SK-N-SH (cell line): ENCODE measurements around the gene PSMD7. TPM values are rescaled to one million over a fixed set of nuclear protein-coding genes. Genes with fewer than 3 reads are reported as not detected.

Experiments
- CTCF ChIA-PET: fragments of 300-600, 350-600 bp; formaldehyde crosslinking; extraction: SDS; loops from one replicate; lab custom pipeline; 2021; lab: Yijun Ruan, JAX
- POLR2A ChIA-PET: fragments of 350-600 bp; sonication (Branson Sonifier 250); formaldehyde crosslinking; extraction: SDS; loops from one replicate; lab custom pipeline; 2020; ENCODE audit warnings: antibody characterized with exemption, inconsistent platforms; lab: Yijun Ruan, JAX
- DNase-seq: peaks from one replicate; pipeline ENCODE4 v3.0.0; 2012
- H2AFZ ChIP-seq: fragments of 200-600 bp; sonication (generic); 2 replicates; pipeline ENCODE4 v1.8.1; 2016; ENCODE audit warnings: antibody characterized with exemption, mild to moderate bottlenecking, low read depth
- H3F3A ChIP-seq: fragments of 200-600 bp; sonication (generic); replicated peaks from 2 replicates; pipeline ENCODE3; 2016; ENCODE audit warnings: antibody characterized with exemption, mild to moderate bottlenecking; ENCODE audit not compliant: insufficient read depth
- H3K27ac ChIP-seq, 2 experiments: fragments of 200-500 bp in 1 of 2; fragments of 200-600 bp in 1 of 2; sonication (Bioruptor generic) in 1 of 2; sonication (generic), shearing (Covaris generic) in 1 of 2; 2 replicates each; pipeline versions ENCODE4 v1.5.1 to v1.6.1; 2014 to 2016; ENCODE audit warnings: low read depth in 2 of 2, inconsistent platforms in 1 of 2, low read length in 1 of 2, mild to moderate bottlenecking in 1 of 2, mixed read lengths in 1 of 2
- H3K27me3 ChIP-seq: fragments of 200-600 bp; sonication (generic), shearing (Covaris generic); 2 replicates; pipeline ENCODE4 v1.6.1; 2016; ENCODE audit warnings: mixed run types; ENCODE audit not compliant: insufficient read depth
- H3K36me3 ChIP-seq, 2 experiments: fragments of 200-500 bp in 1 of 2; fragments of 200-600 bp in 1 of 2; sonication (Bioruptor generic) in 1 of 2; sonication (generic) in 1 of 2; replicated peaks in 1 of 2; 2 replicates each; pipeline versions ENCODE3 to v1.5.1; 2014 to 2016; ENCODE audit warnings: low read length in 1 of 2, mild to moderate bottlenecking in 1 of 2; ENCODE audit not compliant: insufficient read depth in 2 of 2, control insufficient read depth in 1 of 2
- H3K4me1 ChIP-seq, 2 experiments: fragments of 200-500 bp in 1 of 2; fragments of 200-600 bp in 1 of 2; sonication (Bioruptor generic) in 1 of 2; sonication (generic), shearing (Covaris generic) in 1 of 2; 2 replicates each; pipeline versions ENCODE4 v1.5.1 to v1.6.1; 2014 to 2016; ENCODE audit warnings: low read depth in 1 of 2, low read length in 1 of 2, mixed run types in 1 of 2; ENCODE audit not compliant: insufficient read depth in 2 of 2, control insufficient read depth in 1 of 2
- H3K4me2 ChIP-seq: fragments of 200-600 bp; sonication (generic), shearing (Covaris generic); 2 replicates; pipeline ENCODE4 v1.6.1; 2017; ENCODE audit warnings: mixed run types
- H3K4me3 ChIP-seq, 2 experiments: fragments of 200-500 bp in 1 of 2; fragments of 200-600 bp in 1 of 2; sonication (Bioruptor generic) in 1 of 2; sonication (generic), shearing (Covaris generic) in 1 of 2; 2 replicates each; pipeline versions ENCODE4 v1.5.1 to v1.8.1; 2014 to 2016; ENCODE audit warnings: low read depth in 2 of 2, inconsistent platforms in 1 of 2, low read length in 1 of 2, mild to moderate bottlenecking in 1 of 2, mixed read lengths in 1 of 2, moderate library complexity in 1 of 2
- H3K79me2 ChIP-seq: fragments of 200-600 bp; sonication (generic); 2 replicates; pipeline ENCODE4 v1.8.1; 2017; ENCODE audit warnings: mild to moderate bottlenecking; ENCODE audit not compliant: insufficient read depth
- H3K9ac ChIP-seq: fragments of 200-600 bp; sonication (generic); 2 replicates; pipeline ENCODE4 v1.6.1; 2017; ENCODE audit warnings: mixed run types
- H3K9me2 ChIP-seq: fragments of 200-600 bp; sonication (generic); 2 replicates; pipeline ENCODE4 v1.6.1; 2017; ENCODE audit warnings: mixed run types
- H3K9me3 ChIP-seq: fragments of 200-600 bp; sonication (generic); 2 replicates; pipeline ENCODE4 v1.6.1; 2017; ENCODE audit warnings: mixed run types, mild to moderate bottlenecking, moderate library complexity
- H4K20me1 ChIP-seq: fragments of 200-600 bp; sonication (generic); 2 replicates; pipeline ENCODE4 v1.6.1; 2017; ENCODE audit warnings: mild to moderate bottlenecking, mixed run types; ENCODE audit not compliant: insufficient read depth
- CHD2 ChIP-seq: fragments of 150-350 bp; IDR thresholded peaks from 2 replicates; pipeline ENCODE4 v1.6.1; 2018; ENCODE audit warnings: low read length; ENCODE audit not compliant: partially characterized antibody
- ELF1 ChIP-seq: IDR thresholded peaks from 2 replicates; pipeline ENCODE4 v1.4.0; 2012
- EP300 ChIP-seq, 2 experiments: IDR thresholded peaks; 2 replicates each; pipeline versions ENCODE4 v1.4.0 to v1.6.1; 2012; ENCODE audit warnings: borderline replicate concordance in 1 of 2, low read depth in 1 of 2, low read length in 1 of 2
- FOXJ3 ChIP-seq: sonication (generic); formaldehyde crosslinking; IDR thresholded peaks from 2 replicates; pipeline ENCODE4 v1.5.1; 2020; ENCODE audit warnings: mild to moderate bottlenecking, missing genetic modification reagents
- FOXM1 ChIP-seq: IDR thresholded peaks from 2 replicates; pipeline ENCODE4 v1.4.0; 2012; ENCODE audit warnings: low read depth, mild to moderate bottlenecking
- GABPA ChIP-seq: IDR thresholded peaks from 2 replicates; pipeline ENCODE4 v1.4.0; 2012; ENCODE audit warnings: low read depth, mild to moderate bottlenecking
- MXI1 ChIP-seq: IDR thresholded peaks from 2 replicates; pipeline ENCODE4 v1.6.1; 2012; ENCODE audit warnings: mild to moderate bottlenecking, low read depth, low read length, improper control_type of control experiment
- NRF1 ChIP-seq: IDR thresholded peaks from 2 replicates; pipeline ENCODE4 v1.6.1; 2012; ENCODE audit warnings: low read depth, mild to moderate bottlenecking, low read length
- POLR2AphosphoS5 ChIP-seq: IDR thresholded peaks from 2 replicates; pipeline ENCODE4 v1.6.1; 2012; ENCODE audit warnings: low read depth, low read length
- RAD21 ChIP-seq: IDR thresholded peaks from 2 replicates; pipeline ENCODE4 v1.6.1; 2012; ENCODE audit warnings: mild to moderate bottlenecking, low read length
- RCOR1 ChIP-seq: fragments of 150-350 bp; IDR thresholded peaks from 2 replicates; pipeline ENCODE4 v1.6.1; 2017; ENCODE audit warnings: antibody characterized with exemption, low read length
- RXRA ChIP-seq: IDR thresholded peaks from 2 replicates; pipeline ENCODE4 v1.4.0; 2012; ENCODE audit warnings: low read depth, mild to moderate bottlenecking, borderline replicate concordance
- SIN3A ChIP-seq: IDR thresholded peaks from 2 replicates; pipeline ENCODE4 v1.6.1; 2012; ENCODE audit warnings: low read depth, mild to moderate bottlenecking, low read length, moderate library complexity, borderline replicate concordance
- TAF1 ChIP-seq: IDR thresholded peaks from 2 replicates; pipeline ENCODE4 v1.6.1; 2012; ENCODE audit warnings: low read depth, mild to moderate bottlenecking, low read length, moderate library complexity, borderline replicate concordance
- YY1 ChIP-seq: IDR thresholded peaks from 2 replicates; pipeline ENCODE4 v1.4.0; 2012; ENCODE audit warnings: low read depth, mild to moderate bottlenecking
- WGBS: methylation state at CpG from one replicate; pipeline ENCODE4 v1.1.6; 2017; ENCODE audit warnings: low lambda C conversion rate; 5-methylcytosine and 5-hydroxymethylcytosine counted together
- polyA plus RNA-seq, 3 experiments: library from polyadenylated mRNA; depleted of rRNA; stranded (reverse); fragments of >200 nt; gene quantifications; 2 replicates each; pipeline ENCODE4 v1.2.3, GENCODE V29; 2012
- TF ChIP-seq, protein P1 (sequence below): fragments of 200-600 bp; sonication (generic); IDR thresholded peaks from 2 replicates; pipeline ENCODE4 v1.6.1; 2017; ENCODE audit warnings: antibody characterized with exemption, mild to moderate bottlenecking, moderate library complexity
- TF ChIP-seq, protein P2 (sequence below): IDR thresholded peaks from 2 replicates; pipeline ENCODE4; 2012
- TF ChIP-seq, protein P3 (sequence below): IDR thresholded peaks from 2 replicates; pipeline ENCODE4 v1.4.0; 2012; ENCODE audit warnings: low read depth
- TF ChIP-seq, protein P4 (sequence below): IDR thresholded peaks from 2 replicates; pipeline ENCODE4 v1.4.0; 2012; ENCODE audit warnings: low read depth, borderline replicate concordance

Gene PSMD7
- polyA plus RNA-seq, 1 of the 3 experiments (the other 2 are of a cell fraction), result 142 TPM

DNA sequence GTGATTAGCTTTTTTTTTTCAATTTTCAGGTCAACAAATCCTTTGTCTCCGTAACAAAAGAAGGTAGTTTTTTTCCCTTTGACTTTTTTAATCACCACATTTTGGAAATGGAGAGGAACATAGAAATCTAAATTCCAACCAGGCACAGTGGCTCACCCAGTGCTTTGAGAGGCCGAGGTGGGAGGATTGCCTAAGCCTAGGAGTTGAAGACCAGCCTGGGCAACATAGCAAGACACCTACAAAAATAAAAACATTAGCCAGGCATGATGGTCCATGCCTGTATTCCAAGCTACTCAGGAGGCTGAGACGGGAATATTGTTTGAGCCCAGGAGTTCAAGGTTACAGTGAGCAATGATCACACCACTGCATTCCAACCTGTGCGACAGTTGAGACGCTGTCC is 5.7 kb downstream of the PSMD7 start:
- 97% methylated on average over 5 of the region's 5 CpGs for WGBS
- POLR2A ChIA-PET, result no interaction called here
- Histone ChIP-seq H3K4me2 (no peak overlapping the region), H3K4me1 (peaks cover 6 to 7% of the 10 kb centered on the region in 2 experiments; a peak in 3 of 4 replicates), H4K20me1 (peaks cover 28% of the 10 kb centered on the region), H3K9me3 (no peaks in the 10 kb centered on the region), H3K27me3 (no peaks in the 10 kb centered on the region), H2AFZ (no peak overlapping the region), H3F3A (peaks cover 18% of the 10 kb centered on the region), H3K36me3 (peaks cover 82 to 90% of the 10 kb centered on the region in 2 experiments), H3K9ac (no peak overlapping the region), H3K4me3 (no peak overlapping the region), H3K79me2 (peaks cover 43% of the 10 kb centered on the region), H3K9me2 (no peaks in the 10 kb centered on the region), H3K27ac (no peak overlapping the region)
- CTCF ChIA-PET, result no interaction called here
- DNase-seq, result no peak
- no peak for TF ChIP-seq POLR2AphosphoS5
- TF ChIP-seq NRF1, result no peak
- TF ChIP-seq, protein P1, sequence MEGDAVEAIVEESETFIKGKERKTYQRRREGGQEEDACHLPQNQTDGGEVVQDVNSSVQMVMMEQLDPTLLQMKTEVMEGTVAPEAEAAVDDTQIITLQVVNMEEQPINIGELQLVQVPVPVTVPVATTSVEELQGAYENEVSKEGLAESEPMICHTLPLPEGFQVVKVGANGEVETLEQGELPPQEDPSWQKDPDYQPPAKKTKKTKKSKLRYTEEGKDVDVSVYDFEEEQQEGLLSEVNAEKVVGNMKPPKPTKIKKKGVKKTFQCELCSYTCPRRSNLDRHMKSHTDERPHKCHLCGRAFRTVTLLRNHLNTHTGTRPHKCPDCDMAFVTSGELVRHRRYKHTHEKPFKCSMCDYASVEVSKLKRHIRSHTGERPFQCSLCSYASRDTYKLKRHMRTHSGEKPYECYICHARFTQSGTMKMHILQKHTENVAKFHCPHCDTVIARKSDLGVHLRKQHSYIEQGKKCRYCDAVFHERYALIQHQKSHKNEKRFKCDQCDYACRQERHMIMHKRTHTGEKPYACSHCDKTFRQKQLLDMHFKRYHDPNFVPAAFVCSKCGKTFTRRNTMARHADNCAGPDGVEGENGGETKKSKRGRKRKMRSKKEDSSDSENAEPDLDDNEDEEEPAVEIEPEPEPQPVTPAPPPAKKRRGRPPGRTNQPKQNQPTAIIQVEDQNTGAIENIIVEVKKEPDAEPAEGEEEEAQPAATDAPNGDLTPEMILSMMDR, result no peak
- no peak for TF ChIP-seq SIN3A
- no peak for TF ChIP-seq TAF1
- TF ChIP-seq RCOR1, result no peak
- TF ChIP-seq GABPA, result no peak
- no peak for TF ChIP-seq FOXM1
- TF ChIP-seq ELF1, result no peak
- TF ChIP-seq YY1, result no peak
- TF ChIP-seq, protein P2, sequence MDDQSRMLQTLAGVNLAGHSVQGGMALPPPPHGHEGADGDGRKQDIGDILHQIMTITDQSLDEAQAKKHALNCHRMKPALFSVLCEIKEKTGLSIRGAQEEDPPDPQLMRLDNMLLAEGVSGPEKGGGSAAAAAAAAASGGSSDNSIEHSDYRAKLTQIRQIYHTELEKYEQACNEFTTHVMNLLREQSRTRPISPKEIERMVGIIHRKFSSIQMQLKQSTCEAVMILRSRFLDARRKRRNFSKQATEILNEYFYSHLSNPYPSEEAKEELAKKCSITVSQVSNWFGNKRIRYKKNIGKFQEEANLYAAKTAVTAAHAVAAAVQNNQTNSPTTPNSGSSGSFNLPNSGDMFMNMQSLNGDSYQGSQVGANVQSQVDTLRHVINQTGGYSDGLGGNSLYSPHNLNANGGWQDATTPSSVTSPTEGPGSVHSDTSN, result no peak
- no peak for TF ChIP-seq EP300 (IDR thresholded peaks at IDR 0.05; ENCODE audit: borderline replicate concordance in 1 of 2, low read depth in 1 of 2, low read length in 1 of 2)
- no peak for TF ChIP-seq FOXJ3 (CRISPR knock-in tag)
- no peak for TF ChIP-seq MXI1
- TF ChIP-seq, protein P3, sequence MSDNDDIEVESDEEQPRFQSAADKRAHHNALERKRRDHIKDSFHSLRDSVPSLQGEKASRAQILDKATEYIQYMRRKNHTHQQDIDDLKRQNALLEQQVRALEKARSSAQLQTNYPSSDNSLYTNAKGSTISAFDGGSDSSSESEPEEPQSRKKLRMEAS, result no peak
- TF ChIP-seq RXRA, result no peak

DNA sequence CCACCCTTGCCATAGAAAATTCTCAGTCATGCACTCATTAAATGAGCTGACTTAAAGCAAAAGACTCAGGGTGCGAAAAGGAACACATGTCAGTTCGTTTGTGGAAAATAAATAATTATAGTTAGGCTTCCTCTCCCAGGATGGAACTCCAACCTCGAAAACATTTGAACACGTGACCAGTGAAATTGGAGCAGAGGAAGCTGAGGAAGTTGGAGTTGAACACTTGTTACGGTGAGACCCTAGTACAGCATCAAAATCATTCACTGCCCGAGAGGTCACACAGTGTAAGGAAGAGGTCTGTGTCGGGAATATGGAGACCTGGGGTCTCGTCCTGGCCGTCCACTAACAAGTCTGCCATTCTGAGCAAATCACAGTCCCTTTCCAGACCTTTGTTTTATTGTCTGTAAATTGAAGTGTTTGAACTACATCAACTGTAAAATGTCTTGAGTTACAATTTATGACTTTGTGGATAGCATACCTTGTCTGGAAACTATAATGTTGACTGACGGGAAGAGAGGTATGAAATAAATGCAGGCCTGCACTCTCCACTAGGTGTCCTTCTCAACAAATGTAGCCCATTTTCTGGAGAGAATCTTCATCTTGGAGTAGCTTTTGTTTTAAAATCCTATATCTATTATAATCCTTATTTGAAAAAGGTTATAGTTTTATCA is 7.7 kb downstream of the PSMD7 start:
- 88% methylated on average over 10 of the region's 10 CpGs for WGBS
- H3K9me3 ChIP-seq, result no peaks in the 10 kb centered on the region
- H3F3A ChIP-seq, result peaks cover 21% of the 10 kb centered on the region
- peaks cover 76% of the 10 kb centered on the region in 2 experiments for H3K36me3 ChIP-seq
- no peak overlapping the region for H2AFZ ChIP-seq
- ChIA-PET POLR2A (interaction anchor here (1.6 kb wide), 1 partner anchor 9 kb away, joined by 3 read pairs; no protein-coding TSS in a partner anchor), CTCF (interaction anchor here (0.6 to 1.5 kb wide), 11 partner anchors 9 to 558 kb away, joined by 3 to 8 read pairs (median 4); no protein-coding TSS in a partner anchor)
- no peak overlapping the region for H3K4me3 ChIP-seq
- no peak for DNase-seq
- H3K9me2 ChIP-seq, result no peaks in the 10 kb centered on the region
- H3K79me2 ChIP-seq, result peaks cover 23% of the 10 kb centered on the region
- peaks cover 0 to under 1% of the 10 kb centered on the region in 2 experiments; a peak in 1 of 4 replicates for H3K4me1 ChIP-seq
- TF ChIP-seq, protein P4, sequence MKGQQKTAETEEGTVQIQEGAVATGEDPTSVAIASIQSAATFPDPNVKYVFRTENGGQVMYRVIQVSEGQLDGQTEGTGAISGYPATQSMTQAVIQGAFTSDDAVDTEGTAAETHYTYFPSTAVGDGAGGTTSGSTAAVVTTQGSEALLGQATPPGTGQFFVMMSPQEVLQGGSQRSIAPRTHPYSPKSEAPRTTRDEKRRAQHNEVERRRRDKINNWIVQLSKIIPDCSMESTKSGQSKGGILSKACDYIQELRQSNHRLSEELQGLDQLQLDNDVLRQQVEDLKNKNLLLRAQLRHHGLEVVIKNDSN, result no peak
- TF ChIP-seq CHD2, result no peak
- TF ChIP-seq, protein P1, result peak; percentile 58
- peak; percentile 19; the same call in 1 of the 2 replicates for TF ChIP-seq RAD21
- no peak overlapping the region; a peak in 1 of 4 replicates for H3K27ac ChIP-seq
- H4K20me1 ChIP-seq, result peaks cover 12% of the 10 kb centered on the region
- no peak overlapping the region for H3K4me2 ChIP-seq
- H3K9ac ChIP-seq, result no peak overlapping the region
- H3K27me3 ChIP-seq, result no peaks in the 10 kb centered on the region
